ENCODE data around the gene ACTR1B.
"Not testable (repeated sequence)": the region's sequence is repeated elsewhere in the genome, so short reads cannot be mapped to it uniquely, and the experiment has no call there.

GRCh38 chr2:97672606-97673140 lies 8.8 kb upstream of the ACTR1B start:
- not testable (repeated sequence) for TF ChIP-seq CTCF (IDR thresholded peaks at IDR 0.05); ZFX (IDR thresholded peaks at IDR 0.05; ENCODE audit: borderline replicate concordance)

Measured in 22Rv1 (cell line).